ENCODE results near the gene DEGS2.
"Not testable (repeated sequence)": the region's sequence is repeated elsewhere in the genome, so short reads cannot be mapped to it uniquely, and the experiment has no call there.

Gene DEGS2

DNA sequence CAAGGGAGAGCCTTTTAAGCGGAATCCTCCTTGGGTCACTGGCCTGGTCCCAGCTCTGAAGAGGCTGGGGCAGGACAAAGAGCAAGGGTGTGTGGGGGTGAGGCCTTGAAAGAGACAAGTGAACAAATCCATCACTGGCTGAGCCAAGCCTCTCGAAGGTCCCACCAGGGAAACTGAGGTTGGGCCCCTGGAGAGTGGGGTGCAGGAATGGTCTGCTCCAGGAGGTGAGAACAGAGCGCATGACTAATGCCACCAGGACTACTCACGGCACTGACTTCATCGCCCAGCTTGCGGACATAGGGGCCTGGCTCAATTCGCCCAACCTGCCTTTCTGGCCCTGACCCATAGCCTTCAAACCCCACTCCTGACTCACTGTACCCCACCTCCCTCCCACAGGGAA, 19.2 kb upstream of the DEGS2 start:
- DNase-seq (ENCODE audit: low spot score) = no peak

DNA sequence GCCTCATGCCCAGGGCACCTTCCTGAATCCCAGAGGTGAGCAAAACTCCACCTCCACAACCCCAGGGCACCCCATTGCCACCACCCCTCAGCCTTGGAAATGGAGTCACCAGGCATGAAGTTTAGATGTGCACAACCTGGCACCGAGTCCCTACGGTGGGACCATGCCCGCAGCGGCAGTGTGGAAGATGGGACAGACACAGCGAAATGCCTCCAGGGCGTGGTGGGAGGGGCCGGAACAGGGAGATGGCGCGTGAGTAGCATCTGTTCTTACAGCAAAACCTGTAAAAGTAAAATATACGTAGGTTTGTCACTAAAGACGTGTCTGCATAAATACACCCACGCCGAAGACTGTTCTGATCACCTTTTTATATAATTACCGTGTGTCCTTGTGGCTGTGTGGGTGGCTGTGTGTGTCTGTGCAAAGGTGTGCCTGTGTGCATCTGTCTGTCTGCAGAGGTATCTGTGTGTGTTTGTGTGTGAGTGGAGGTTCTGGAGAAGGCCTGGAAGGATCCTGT, 17.4 kb upstream of the DEGS2 start:
- no peak for DNase-seq (ENCODE audit: low spot score)

DNA sequence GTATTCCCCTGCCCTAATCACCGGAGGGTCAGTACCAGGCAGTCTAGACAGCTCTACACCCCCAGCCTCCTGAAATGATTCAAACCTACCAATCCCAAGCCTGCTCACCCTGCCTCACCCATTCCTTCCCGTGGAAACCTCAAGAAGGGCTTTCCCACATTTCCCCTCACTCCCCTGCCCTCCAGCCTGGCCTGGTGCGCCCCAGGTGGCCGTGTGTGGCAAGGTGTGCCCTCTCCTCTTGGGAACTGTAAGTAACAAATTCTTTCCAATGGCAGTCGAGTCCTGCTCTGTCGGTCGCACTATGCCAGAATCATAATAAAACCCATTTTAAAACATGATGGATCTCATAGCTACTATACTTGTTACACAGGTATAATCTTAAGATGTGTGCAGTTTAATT, 13.9 kb upstream of the DEGS2 start:
- no peak for DNase-seq (ENCODE audit: low spot score)

DNA sequence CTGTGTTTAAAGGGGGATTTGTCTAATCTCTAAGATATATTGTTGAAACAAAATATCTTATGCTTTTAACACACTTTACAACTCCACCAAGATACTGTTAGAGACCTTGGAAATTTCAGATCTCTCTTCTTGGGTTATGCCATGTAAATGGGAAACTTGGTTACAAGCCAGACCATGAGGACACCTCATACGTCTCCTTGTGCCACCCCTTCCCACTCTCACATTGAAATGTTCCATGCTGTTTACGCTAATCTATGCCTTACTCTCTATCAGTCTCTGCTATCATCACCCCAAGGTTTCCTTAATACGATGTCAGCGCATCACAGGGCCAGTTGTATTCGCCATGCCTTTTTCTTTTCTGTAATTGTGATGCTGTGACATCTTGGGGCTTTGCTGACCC, 13.4 kb upstream of the DEGS2 start:
- no peak for DNase-seq (ENCODE audit: low spot score)

DNA sequence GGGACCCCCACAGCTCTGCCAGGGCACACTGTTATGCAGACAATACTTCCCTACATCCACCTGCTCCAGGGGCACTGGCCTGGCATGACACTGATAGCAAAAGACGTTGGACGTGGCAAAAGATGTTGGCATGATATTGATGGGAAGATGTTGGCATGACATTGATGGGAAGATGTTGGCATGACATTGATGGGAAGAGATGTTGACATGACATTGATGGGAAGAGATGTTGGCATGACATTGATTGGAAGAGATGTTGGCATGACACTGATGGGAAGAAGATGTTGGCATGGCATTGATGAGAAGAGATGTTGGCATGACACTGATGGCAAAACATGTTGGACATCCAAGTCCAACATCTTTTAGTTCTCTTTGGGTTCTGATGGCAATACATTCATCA, 11.4 kb upstream of the DEGS2 start:
- DNase-seq (ENCODE audit: low spot score) = no peak

DNA sequence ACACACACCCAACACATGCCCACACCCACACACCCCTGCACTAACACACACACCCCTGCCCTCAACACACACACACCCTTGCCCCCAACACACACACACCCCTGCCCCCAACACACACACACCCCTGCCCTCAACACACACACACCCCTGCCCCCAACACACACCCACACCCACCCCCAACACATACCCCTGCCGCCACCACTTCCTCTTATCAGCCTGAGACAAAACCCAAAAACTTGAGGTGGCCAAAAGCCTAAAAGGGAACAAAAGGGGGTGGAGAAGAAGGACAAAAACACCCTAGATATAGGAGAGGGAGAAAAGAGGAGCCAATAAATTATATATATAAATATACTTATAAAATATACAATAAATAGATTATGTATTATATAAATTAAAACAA, 9.1 kb upstream of the DEGS2 start:
- DNase-seq (ENCODE audit: low spot score) = no peak

DNA sequence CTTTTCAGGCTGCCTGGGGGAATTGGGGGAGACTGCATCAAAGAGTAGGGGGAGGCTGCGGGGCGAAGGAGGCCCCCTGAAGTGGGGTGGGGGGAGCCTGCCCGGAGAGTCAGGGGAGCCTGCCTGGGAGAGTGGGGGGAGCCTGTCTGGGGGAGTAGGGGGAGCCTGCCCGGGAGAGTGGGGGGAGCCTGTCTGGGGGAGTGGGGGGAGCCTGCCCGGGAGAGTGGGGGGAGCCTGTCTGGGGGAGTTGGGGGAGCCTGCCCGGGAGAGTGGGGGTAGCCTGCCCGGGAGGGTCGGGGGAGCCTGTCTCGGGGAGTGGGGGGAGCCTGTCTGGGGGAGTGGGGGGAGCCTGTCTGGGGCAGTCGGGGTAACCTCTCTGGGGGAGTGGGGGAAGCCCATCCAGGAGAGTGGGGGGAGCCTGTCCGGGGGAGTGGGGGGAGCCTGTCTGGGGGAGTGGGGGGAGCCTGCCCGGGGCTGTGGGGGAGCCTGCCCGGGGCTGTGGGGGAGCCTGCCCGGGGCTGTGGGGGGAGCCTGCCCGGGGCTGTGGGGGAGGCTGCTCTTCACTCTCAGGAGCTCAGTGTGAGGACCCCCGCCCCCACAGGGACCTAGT, 6.5 kb upstream of the DEGS2 start:
- no peak for DNase-seq (ENCODE audit: low spot score)

DNA sequence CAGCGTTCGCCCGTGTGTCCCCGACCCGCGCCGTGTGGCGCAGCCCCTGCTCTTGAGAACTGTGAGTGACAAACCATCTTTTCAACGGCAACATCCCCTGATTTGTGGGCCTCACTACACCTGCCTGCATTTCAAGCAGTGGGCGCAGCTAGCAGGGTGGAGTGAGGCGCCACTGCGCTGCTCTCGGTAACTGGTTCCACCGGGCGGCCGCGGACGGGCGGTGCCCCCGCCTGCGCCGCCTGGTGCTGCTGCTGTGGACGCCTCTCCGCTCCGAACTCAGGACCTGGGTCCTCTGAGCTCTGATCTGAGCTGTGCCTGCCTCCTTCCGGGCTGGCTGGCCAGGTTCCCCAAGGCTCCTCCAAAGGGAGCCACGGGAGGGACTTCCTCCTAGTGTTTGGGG, 5.9 kb upstream of the DEGS2 start:
- no peak for DNase-seq (ENCODE audit: low spot score)

DNA sequence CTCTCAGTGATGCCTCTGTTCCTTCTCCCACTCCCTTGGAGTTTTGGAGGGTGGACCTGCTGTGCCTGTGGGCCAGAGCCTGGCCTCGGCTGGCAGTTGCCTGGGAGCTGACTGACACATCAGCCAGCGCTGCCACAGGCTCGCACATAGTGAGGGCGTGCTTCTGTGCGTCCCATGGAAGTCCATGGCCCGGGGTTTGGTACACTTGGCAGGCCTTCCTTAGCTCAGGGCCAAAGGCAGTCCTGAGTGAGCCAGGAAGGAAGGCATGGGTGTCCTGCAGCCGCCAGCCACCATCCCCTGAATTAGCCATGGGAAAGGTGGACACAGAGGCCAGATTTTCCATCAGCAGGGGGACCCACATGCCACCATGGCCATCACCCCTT, 1.1 kb upstream of the DEGS2 start:
- DNase-seq (ENCODE audit: low spot score) = no peak

DNA sequence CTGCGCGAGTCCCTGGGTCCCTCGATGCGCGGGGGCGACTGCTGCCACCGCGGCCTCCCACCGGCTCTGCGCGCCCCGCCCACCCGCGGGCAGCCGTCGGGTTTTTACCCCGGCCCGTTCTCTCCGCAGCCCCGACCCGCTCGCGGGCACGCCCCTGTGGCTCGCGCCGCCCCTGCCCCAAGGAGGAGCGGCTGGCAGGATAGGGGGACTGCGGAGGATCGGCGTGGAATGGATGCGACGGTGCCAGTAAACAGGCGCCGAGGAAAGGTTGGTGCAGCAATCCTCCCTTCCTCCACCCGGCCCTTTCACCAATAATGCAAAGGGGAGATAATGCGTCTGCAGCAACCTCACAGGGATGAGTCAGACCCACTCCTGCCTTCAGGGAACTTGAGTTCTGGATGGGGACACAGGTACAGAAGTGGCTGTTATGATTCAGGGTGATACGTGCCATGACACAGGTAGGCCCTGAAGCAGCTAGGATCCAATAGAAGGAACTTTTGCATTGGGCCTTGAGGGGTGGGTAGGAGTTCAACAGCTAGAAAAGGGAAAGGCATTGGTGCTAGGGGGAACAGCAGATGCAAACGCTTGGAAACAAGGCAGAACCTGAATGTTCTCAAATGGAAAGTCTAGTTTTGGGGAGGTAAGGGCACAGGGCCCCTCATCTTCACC, 554 bp upstream of the DEGS2 start:
- no peak for DNase-seq (ENCODE audit: low spot score)

DNA sequence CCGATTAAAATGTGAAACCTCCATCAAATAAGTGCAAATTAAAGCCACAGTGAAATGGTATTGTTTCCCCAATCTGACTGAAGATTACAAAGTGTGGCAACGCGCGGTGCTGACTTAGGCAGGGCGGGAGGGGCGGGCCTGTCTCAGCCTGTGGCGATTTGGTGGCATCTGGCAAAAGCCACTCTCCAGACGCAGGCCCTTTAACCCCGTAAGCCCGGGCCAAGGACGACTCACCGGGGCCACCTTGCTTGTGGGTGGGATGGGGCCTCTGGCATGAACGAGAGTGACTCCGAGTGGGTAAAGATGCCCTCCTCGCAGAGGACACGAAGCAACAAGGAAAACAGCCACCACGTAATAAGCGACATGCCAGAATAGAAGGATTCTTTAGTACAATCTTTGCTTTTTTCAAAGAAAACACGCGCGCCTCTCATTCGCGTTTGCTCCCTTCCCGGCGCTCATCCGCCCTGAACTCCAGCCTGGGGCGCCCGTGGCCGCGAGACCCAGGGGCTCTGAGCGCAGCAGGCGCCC, 815 bp downstream of the DEGS2 start:
- DNase-seq (ENCODE audit: low spot score) = no peak

DNA sequence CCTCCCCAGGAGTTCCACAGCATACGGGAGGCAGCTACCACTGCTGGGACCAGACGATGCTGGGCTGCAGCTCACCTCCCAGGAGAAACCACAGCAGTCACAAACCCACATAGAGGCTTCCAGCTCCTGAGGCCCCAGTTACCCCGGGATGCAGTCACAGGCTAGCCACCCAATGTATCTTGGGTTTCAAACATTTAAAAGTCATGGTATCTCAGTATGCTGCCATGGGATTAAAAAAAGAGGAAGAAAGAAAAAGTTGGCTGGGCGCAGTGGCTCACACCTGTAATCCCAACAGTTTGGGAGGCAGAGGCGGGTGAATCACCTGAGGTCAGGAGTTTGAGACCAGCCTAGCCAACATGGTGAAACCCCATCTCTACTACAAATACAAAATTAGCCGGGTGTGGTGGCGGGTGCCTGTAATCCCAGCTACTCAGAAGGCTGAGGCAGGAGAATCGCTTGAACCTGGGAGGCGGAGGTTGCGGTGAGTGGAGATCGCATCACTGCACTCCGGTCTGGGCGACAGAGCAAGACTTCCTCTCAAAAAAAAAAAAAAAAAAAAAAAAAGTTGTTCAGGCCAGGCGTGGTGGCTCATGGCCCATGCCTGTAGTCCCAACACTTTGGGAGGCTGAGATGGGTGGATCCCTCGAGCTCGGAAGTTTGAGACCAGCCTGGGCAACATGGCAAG, 1.8 kb downstream of the DEGS2 start:
- DNase-seq (ENCODE audit: low spot score) = not testable (repeated sequence)

DNA sequence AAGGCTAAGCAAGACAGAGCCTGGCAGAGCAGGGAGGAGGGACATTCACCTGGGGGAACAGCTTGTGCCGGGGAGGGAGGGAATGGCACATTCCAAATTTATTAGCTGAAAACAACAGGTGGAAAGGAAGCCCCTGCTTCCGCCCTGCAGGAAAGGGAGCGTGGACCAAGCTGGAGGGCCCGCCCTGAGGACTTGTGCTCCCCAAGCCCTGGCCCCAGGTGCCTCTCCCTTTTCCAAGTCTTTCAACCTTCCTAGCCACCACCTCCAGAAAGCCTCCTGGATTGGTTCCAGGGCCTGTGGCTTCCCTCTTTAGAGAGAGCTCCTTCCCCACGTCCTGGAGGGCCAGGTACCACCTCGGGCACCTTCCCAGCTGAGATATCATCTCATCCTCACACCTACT, 2.7 kb downstream of the DEGS2 start:
- no peak for DNase-seq (ENCODE audit: low spot score)

DNA sequence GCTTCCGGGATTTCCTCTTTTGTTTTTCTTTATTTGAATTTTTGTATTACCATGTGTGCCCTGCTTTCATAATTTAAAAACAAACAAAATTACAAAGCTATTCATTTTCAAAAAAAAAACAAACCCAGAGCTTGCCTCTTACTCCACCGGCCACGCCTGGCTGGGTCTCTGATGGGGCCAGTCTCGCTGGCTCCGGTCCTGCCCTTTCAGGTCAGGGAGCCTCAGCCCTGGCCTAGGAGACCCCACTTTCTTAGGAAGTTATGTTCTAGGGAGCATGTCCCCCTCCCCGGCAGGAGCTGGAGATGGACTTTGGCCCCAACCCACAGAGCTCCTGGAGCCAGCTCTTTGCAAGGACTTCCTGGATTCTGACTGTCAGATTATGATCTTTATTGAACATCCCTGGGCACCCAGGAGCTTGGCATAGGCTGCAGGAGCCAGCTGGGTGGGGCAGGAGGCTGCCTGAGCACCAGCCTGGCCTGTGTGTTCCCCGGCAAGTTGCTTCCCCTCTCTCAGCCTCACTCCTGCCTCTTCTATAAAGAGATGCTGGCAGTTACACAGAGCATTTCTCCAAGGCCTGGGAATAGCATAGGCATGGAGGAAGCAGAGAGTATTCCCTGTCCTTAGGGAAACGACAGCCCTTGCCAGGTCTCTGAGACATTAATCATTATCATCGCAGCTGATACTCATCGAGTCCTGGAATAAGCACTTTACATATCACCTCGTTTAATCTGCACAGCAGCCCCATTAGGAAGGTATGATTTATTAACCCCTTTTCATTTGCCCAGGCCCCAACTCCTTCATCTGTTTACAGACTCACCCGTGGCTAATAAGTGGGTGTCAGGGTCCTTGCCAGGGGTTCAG, 3.5 kb downstream of the DEGS2 start:
- no peak for DNase-seq (ENCODE audit: low spot score)

DNA sequence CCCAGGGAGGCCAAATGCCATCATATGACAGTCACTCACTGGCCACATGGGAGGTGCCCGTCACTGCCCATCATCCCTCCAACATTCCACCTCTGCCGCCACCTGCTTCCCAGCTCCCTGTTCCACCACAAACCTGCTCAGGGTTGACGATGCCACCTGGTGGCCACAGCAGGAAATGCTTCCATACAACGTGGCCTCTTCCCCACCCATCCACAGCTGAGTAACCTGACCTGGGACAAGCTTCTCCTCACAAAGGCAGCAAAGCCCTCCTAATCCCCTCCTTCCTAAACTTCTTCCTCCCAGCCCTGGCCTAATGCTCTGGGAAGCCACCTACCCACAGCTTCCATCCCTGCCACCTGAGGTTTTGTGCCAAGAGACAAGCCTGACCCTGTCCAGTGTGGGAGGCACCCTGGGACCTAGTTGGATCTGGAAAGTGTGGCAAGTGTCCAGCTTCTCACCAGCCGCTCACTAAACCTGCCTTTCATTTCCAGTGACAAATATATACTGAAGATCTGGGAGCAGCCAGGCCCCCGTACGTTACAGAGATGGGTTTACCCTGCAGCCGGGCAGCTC, 4.3 kb downstream of the DEGS2 start:
- DNase-seq (ENCODE audit: low spot score) = no peak

DNA sequence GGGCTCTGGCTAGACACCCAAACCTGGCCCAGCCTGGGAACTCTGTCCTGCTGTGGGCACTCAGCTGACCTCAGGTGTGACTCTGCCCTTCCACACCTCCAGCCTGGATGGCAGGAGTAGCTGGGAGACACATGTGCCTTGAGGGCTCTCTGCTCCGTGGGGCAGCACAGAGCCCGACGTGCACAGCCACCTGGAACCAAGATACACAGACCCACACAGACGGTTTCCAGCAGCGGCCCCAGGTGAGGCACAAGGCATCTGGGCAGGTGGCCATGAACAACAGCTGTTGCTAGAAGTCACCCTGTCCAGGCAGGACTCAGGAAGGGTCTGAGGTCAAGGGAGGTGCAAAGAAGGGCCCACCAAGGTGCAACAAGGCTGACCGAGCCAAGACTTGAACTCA, 5.9 kb downstream of the DEGS2 start:
- DNase-seq (ENCODE audit: low spot score) = no peak

DNA sequence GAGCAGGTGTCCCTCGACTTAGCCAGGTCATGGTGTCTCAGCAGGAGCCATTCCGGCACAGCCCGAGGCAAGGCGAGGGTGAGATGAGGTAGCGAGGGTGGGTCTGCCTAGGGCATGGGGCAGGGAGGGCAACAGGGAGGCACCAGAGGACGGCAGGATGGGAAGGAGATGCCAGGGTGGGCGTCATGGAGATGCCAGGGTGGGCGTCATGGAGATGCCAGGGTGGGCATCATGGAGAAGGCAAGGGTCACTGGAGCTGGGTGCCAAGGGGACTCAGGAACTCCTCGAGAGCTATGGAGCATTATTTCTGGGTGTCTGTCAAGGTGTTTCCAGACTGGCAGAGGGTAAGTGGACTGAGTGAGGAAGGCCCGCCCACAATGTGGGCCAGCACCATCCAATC, 7.4 kb downstream of the DEGS2 start:
- DNase-seq (ENCODE audit: low spot score) = no peak

DNA sequence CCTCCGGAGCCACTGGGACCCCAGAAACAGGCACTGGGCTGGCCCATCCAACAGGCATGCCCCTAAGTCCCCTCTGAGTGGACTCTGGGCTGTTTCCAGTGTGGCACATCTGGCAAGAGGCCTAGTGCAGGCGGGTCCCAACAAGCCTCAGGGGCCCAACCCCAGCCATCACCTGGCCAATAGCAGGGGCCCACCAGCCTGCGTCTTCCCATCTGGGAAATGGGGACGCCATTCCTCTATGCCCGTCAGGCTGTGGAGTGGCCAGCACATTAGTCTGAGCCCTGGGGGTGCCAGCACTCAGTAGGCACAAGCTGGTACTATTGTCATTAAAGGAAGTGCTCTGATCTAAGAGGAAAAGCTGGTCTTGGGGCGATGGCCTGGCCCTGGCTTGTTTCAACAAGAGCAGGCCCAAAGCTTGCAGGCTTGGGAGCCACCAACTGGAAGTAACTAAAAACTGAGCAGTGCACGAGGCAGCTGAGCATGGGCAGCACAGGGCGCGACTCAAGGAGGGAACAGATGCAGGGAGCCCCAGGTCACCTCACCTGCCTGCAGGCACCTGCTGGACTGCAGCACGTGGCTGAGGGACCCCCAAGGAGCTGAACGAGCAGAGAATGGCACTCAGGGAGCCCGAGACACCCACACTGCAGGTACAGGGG, 8.4 kb downstream of the DEGS2 start:
- DNase-seq (ENCODE audit: low spot score) = peak; percentile 43

DNA sequence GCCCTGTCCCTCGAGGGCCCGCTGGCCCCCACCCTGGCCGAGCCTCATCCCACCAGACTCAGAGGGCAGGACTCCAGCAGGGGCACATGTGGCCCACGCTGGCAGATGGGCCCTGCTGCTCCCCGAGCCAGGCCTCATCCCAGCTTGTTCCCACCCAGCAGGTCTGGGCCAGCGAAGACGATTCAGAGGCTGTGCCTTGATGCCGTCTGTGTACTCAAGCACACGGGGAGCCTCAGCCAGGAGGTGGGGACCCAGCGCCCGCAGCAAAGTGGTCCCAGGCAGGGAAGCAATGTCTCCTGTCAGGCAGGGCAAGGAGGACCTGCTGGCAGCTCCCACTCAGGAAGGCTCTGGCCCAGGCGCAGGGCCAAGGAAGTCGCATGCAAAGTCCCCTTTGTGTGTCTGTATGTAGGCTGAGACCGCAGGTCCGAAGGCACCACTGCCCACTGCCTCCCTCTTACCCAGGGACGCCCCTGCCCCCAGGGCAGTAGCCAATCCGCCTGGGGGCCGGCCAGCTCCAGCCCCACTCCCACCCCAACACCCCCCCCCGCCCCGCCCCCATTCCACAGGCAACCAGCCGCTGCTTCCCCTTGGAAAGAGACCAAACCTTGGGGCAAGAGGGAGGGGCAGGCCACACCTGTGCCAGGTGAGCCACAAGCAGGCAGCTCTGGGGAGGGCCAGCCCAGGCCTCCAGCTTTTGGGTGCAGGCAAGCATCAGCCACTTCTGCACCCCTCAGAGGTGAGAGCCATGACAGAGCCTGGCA, 9.4 kb downstream of the DEGS2 start:
- no peak for DNase-seq (ENCODE audit: low spot score)

Data from pons (tissue), 1 donor.